GM18873 (cell line): Measurements from ENCODE around the gene GPR18.

Experiments used
- ATAC-seq: cut with Tn5 transposase; IDR thresholded peaks from one replicate; pipeline ENCODE4 v1.9.1; 2021; ENCODE audit warnings: mild to moderate bottlenecking, moderate library complexity, moderate number of reproducible peaks; ENCODE audit not compliant: unreplicated experiment, low FRiP score

Gene GPR18

DNA sequence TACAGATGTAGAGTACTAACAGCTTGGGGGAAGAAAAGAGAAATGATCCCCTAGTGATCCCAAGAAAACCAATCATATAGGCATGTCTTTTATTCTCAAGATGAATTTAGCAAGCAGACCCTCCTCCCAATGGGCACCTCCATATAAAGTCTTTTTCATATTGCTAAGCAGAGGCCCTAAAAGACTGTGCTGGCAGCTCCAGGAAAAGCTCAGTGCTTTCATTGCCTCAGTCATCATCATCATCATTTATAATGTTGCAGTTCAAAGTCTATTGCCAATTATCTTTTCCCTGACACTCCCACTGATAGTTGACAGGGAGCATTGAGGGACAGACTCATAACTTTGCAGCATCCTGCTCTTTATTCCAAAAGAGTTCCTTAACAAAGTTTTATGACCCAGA lies 36.0 kb upstream of the GPR18 start:
- no peak for ATAC-seq

DNA sequence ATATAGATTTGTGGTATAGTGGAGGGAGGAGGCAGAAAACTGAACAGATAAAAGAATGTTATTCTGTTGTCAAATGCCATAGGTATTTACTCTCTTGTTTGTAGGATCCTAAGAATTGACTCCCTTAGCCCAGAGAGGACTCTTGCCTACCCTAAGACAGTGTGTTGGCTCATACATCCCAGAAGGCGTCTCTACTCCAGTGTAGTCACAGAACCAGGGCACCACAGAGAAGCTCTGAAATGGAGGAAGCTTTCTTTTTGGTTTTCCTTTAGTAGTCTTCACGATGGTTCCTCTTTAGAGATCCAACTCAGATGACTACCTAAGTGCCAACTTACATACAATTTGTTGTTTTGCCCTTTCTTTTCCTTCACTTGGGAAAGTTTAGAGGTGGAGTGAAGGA lies 35.0 kb upstream of the GPR18 start:
- ATAC-seq, result no peak

DNA sequence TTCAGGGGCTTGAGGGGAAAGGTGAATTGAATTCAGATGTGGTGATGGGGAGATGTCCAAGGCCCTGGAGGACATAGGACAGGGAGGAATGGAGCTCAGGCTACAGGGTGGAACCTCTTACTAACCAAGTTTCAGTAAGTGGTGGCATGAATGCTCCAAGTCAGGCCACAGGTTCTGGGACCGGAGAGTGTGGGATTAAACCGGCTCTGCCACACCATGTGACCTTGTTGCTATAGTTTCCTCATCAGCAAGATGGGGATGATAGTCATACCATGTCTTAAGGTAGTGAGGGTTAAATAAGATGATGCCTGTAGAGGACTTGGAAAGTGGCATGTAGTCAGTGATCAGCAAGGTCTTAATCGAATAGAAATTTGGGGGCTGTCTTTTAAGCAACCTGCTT lies 32.7 kb upstream of the GPR18 start:
- ATAC-seq, result no peak

DNA sequence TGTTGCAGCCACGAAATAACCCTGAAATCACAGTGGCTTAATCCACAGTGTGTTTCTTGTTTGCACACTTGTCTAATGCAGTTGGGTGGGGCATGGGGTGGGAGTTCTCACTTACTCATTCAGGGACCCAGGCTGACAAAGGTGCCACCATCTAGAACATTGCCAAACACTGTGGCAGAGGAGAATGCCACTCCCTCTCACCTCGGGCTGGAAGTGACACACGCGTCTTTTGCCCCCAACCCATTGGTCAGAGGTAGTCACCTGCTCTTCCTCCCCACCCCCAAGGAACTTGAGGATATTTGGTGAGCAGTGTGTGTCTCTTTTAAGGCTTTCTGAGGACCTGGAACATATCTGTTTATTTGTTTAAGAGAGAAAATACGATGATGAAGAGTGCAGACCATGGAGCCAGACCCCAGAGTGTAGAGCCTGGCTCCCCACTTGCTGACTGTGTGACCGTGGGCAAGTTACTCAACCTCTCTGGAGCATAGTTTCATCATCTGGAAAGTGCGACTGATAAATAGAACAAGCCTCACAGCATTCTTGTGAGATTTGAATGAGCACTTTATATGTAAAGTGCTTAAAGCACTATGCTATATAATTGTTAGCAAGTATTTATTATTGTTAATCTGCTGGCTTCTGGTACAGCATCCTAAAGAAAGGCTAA lies 31.6 kb upstream of the GPR18 start:
- no peak for ATAC-seq

DNA sequence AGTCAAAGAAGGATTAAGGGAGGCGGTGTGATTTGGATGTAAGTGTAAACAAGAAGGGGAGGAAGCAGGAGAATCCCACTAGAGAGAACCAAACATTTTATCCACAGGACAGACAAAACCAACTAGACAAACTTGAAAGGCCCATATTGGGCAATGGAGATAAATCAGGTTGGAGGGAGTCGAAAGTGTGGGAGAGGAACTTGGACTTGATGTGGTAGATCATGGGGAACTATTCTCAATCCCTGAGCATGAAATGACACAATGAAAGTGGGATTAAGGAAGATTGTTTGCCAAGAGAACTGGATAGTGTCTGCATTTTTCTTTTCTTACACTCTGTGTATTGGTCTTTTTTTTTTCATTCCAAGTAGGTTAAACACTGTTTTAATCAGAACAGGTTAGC lies 31.1 kb upstream of the GPR18 start:
- ATAC-seq, result no peak

DNA sequence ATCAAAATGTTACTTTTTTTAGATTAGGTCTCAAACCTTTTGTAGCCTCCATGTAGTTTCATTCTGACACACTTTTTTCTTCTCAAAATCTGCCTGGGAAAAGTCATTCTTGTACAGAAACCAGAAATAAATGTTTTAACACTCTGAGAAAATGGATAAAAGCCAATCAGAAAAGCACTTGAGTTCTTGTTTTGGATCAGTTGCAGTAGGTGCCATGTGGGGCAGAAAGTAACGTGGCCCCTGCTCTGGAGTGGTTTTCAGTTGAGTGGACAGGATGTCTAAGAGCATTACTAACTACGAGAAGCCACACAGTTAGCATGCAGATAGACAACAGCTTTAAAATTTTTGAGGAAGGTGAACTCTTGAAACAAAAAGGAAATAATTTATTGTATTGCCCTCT lies 29.9 kb upstream of the GPR18 start:
- ATAC-seq, result peak; percentile 80

DNA sequence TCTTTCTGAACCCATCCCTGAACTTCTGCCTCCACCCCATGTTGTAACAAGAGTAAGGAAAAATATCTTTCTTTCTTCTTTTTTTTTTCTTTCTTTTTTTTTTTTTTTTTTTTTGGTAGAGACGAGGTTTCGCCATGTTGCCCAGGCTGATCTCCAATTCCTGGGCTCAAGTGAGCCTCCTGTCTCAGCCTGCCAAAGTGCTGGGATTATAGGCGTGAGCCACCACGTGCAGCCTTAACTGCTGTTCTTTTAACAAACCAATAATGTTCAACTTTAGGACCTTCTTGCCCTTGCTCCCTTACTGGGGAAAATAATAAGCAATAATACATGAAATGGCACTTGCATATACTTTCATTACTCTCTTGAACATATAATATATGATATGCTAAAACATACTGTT lies 29.4 kb upstream of the GPR18 start:
- no peak for ATAC-seq

DNA sequence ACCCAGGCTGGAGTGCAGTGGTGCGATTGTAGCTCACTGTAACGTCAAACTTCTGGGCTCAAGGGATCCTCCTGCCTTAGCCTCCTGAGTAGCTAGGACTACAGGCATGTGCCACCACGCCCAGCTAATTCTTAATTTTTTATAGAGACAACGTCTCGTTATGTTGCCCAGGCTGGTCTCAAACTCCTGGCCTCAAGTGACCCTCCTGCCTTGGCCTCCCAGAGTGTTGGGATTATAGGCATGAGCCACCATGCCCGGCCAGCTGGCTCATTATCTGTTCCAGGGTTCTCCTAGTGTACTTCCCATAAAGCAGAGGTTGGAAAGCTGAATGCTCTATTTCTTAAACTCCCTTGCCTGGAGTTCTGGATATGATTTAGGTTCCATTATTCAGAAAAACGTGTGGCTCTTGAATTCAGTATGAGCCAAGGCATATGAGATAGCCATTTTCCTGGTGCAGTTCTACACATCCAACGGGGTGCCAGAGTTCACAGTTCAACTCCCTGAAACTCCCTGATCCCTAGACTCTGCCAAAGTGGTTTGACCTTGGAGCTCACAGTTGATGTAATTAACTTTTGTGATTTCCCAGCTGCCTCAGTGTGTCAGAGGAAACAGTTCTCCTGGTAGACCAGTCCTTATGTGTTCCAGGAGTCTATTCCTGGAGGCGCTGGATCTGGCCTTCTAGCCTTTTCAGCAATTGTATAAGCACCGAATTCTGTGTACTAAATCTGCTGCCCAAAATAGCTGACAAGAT lies 27.4 kb upstream of the GPR18 start:
- no peak for ATAC-seq

DNA sequence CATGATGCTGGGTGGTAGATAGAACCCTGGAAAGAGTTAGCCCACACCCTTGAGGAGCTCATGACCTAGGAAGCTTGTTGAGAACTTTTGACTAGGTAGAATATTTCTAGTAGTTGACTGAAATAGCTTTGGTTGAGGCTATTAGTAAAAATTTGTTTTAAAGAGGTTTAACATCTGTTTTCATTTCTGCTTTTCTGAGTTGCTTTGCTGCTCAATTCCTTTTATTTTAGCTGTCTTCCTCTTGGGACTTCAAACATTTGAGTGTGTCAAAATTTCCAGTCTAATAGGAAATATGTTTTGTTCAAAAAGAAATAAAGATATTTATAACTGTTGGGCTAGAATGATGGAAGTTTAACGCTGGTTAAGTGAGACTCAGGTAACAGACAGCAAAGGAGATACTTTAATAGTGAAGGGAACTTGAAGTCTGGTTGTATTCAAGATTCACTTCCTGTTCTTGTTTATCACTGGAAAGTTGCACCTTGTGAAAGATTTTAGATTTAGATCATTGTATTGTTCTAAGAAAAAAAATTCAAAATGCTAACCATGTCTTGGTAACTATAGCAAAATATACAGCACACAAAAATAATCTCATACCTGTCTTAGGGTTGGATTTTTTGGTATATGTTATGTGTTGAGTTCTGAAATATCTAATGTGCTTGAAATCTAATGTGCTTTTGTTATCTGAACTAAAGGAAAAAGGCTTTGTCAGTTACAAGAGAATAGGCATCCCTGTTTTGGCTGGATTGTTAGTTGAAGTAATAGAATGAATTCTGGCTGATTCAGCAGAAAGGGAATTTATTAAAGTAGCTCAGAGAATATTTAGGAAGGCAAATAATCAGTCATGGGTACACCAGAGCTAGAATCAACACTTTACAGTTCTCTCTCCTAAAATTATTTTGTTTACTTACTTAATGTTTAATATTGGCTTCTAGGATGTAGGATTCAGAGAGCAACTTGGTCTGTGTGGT lies 24.4 kb upstream of the GPR18 start:
- ATAC-seq, result peak; percentile 67

DNA sequence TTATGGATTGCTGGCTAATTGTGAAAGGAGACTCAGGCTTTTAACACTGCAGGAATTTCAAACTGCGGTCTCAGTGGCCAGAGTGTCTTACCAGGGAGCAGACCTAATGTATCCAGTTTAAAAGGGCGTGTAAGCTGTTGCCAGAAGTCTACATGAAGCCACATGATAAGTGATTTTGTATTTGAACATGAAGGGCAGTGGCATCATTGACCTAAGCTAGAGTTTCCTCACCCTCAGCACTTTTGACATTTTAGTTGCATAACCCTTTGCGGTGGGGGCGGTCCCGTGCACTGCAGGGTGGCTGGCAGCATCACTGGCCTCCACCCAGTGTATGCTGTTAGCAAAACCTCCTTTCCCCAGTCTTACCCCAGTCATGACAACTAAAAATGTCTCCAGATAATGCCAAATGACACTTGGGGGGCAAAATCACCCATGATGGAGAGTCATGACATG lies 23.7 kb upstream of the GPR18 start:
- peak; percentile 74 for ATAC-seq

DNA sequence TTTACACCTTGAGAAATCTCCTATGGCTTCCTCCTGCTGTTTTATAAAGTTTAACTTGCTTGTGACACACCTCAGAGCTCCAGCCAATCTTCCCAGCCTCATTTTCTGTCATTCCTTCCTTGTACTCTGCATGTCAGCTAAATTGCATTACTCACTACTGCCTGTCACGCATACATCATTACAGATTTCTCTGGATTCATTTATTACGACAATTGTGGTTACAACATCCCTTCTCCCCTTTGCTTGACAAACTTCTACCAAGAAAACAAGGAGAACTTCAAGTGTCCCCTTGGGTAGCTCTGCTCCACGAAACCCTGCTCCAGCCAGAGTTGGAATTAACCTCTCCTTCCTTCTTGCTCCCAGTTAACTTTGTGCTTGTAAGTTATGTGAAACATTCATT lies 22.0 kb upstream of the GPR18 start:
- ATAC-seq, result no peak

DNA sequence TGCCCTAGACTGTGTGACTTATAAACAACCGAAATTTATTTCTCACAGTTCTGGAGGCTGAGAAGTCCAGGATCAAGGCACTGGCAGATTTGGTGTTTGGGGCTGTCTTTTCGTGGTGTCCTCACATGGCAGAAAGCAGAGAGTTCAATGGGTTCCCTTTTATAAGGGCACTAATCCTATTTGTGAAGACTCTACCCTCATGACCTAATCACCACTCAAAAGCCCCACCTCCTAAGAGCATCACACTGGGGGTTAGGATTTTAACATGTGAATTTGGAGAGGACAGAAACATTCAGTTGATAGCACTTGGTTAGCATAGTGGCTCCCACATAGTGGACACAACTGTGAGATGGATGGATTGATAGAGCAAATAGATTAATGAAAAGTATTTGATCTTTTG lies 21.5 kb upstream of the GPR18 start:
- ATAC-seq, result no peak

DNA sequence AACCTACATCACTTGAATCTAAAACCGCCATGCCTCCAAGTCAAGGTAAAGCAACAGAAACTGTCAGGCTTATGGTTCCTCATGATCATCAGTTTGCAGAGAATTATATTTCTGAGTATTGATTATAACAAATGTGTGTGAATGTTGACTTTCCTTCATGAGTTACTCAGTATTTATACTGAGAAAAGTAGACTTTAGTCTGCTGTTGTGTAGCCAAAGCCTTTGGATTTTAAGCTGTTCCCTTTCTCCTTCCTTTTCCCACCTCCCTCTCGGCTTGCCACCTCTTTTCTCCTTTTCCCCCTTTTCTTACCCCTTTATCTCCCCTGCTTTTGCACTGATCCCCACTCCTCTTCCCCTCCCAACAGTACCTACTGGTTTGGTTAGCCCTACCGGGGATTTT lies 20.7 kb upstream of the GPR18 start:
- no peak for ATAC-seq

DNA sequence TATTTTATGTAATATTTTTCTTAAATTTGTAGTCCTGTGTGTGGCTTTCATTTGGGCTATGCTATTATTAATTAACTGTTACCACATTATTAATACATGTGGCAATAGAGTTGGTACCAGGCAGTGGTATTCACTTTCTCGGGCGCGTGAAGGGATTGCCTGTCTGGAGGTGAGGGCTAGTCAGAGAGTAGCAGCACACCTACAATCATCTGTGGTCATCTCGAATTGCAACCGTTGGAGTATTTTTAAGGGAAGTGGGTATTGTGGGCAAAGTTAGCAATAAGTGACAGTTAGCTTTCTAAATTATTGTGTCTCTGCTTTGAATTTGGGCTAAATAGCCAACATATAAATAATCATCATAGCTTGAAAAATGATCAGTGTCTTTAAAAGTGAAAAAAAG lies 20.0 kb upstream of the GPR18 start:
- no peak for ATAC-seq

DNA sequence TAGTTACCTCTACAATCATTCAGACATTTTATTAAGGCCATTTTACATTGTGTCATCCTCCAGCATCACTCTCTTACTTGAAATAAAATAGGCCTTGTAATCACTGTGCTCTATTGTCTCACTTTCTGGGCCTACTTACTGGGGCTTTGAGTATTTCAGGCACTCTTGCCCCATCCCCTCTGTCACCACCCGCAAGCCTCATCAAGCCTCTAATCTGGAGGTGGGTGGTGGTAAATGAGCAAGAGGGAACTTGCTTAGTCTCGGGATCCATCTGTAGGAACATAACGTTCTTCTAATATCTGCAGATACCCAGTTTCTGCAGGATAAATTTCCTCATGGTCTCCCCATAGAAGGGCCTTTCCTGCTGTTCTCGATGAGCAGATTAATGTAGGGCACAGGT lies 19.4 kb upstream of the GPR18 start:
- no peak for ATAC-seq

DNA sequence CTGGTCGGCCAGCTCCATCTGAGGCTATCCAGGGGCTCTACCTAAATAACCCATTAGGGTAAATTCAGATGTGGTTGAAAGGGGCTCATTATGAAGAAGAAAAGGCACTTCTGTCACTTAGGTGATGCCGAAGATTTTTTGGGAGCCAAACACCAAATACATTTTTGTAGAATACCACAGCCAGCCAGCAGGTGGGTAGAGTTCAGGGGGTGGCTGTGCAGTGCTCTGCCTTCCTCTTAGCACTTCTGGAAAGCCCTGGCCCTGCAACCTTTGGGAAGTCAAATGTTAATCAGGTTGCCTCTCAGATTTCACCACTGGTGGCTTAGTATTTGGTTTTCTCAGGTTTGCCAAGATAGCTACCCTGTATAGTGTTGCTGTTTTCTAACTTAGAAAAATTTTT lies 18.5 kb upstream of the GPR18 start:
- ATAC-seq, result no peak

DNA sequence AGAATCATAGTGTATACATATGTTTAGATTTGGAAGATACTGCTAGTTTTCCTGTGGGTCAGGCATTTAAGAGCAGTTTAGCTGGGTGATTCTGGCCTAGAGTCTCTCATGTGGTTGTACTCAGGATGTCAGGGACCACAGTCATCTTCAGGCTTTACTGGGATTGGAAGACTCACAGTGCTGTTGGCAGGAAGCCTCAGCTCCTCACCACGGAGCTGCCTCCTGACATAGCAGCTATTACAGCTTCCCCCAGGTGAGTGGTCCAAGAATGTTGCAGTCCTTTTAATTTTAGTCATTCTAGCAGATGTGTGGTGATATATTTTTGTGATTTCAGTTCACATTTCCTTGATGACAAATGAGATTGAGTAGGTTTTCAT lies 16.9 kb upstream of the GPR18 start:
- no peak for ATAC-seq

DNA sequence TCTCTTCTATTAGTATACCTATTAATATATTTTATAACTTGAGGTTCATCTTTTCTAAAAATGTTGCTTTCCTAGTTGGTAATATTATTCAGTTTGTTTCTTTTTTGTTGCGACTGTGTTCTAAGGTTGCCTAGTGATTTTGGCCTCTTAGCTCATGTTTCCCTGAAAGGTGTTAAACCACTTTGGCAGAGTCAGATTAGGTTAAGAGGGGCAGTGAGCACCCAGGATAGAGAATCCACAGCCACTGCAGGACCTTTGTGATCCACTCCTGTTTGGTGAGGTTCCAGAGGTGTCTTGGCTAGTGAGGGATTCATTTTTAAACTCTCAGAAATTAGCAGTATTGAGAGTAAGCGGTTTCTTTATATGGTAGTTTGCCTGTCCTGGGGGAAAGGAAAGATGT lies 14.9 kb upstream of the GPR18 start:
- no peak for ATAC-seq

DNA sequence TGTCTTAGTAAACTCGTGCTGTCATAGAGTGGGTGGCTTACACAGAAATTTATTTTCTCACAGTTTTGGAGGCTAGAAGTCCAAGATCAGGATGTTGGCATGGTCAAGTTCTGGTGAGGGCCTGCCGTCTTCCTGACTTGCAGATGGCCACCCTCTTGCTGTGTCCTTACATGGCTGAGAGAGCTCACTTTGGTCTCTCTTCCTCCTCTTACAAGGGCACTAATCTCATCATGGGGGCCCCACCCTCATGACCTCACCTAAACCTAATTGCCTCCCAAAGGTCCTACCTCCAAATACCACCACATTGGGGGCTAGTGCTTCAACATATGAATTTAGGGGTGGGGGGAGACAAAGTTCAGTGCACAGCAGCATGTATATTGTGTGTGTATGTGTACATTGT lies 14.3 kb upstream of the GPR18 start:
- ATAC-seq, result no peak

DNA sequence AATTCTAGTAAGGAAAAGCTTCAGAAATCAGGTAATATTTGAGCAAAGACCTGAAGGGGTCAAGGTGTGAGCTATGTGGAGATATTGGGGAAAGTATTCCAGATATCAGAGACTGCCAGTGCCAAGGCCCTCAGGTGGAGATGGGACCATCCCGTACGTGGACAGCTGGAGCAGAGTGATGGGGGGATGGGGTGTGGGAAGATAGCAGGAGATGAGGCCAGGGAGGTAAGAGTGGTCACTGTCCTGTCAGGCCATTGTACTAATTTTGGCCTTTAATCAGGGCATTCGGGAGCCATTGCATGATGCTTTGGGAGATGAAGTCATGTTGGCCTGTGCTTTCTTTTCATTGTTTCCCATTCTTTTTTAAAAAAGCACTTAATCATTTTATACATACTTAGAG lies 13.1 kb upstream of the GPR18 start:
- no peak for ATAC-seq

DNA sequence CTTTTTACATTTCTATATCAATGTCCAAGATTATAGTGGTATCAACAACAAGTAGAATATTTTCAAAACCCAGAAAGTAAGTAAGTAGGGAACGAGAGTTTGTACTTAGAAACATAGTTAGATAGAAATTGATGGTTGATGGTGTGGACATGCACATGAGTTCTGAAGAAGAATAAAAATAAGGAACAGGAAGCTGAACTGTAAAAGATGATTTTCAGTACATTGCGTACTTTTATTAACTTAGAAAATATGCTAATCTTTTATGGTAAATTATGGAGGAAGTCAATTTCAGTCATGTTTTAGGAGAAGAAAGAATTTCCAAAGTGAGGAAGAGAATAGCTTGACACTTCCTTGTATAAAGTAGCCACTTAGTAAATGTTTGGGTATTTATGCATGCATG lies 12.3 kb upstream of the GPR18 start:
- no peak for ATAC-seq
